GM10266 (cell line): ENCODE data around the gene CELA3A.
"Not testable (repeated sequence)": the region's sequence is repeated elsewhere in the genome, so short reads cannot be mapped to it uniquely, and the experiment has no call there.

Experiments
- DNase-seq: peaks from one replicate; pipeline ENCODE4 v3.0.0; 2012; ENCODE audit errors: extremely low spot score
- CTCF ChIP-seq: IDR thresholded peaks from 2 replicates; pipeline ENCODE4 v1.5.1; 2012; ENCODE audit warnings: mild to moderate bottlenecking, low read depth; ENCODE audit not compliant: control insufficient read depth, insufficient read depth; ENCODE audit errors: missing control alignments

Gene CELA3A

DNA sequence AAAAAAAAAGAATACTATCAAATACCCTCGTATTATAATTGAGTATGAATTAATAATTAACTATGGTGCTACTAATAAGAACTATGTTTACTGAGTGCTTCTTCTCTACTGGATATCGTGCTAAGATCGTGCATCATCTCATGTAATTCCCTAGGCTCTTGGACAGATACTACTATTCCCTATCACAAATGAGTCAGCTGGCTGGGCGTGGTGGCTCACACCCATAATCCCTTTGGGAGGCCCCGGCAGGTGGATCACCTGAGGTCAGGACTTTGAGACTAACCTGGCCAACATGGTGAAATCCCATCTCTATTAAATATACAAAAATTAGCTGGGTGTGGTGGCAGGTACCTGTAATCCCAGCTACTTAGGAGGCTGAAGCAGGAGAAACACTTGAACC is 15.6 kb upstream of the CELA3A start:
- not testable (repeated sequence) for DNase-seq

- not testable (repeated sequence) for DNase-seq
Measured at GRCh38 chr1:21986386-21986785, 15.1 kb upstream of the CELA3A start.

GRCh38 chr1:21989672-21990393 is 11.6 kb upstream of the CELA3A start:
- DNase-seq: not testable (repeated sequence)

GRCh38 chr1:21992186-21992585 is 9.3 kb upstream of the CELA3A start:
- DNase-seq: not testable (repeated sequence)

DNA sequence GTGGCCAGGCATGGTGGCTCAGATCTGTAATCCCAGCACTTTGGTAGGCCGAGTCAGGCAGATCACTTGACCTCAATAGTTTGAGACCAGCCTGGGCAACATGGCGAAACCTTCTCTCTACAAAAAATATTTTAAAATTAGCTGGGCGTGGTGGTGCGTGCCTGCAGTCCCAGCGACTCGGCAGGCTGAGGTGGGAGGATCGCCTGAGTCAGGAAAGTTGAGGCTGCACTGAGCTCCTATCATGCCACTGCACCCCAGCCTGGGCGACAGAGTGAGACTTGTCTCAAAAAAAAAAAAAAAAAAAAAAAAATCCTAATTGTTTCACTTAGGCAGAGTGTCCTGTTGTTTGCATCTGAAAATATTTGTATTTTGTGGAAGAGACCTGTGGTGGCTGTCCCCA is 6.7 kb upstream of the CELA3A start:
- DNase-seq: not testable (repeated sequence)

DNA sequence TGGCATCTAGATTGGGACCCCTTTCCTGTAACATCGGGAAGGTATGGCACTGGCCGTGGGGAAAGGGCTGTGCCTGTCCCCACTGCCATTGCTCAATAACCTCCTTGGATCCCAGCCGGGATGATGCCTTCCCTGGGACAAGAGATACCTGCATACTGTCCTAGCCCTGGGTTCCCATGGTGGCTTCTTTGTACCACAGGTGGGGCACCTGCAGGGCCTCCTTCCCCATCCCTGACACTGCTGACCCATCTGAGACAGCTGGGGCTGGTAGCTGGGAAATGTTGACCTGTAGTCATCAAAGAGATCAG is 4.8 kb upstream of the CELA3A start:
- not testable (repeated sequence) for DNase-seq

GRCh38 chr1:21997891-21998623 is 3.4 kb upstream of the CELA3A start:
- DNase-seq: not testable (repeated sequence)

GRCh38 chr1:21998624-21999294 is 2.7 kb upstream of the CELA3A start:
- not testable (repeated sequence) for DNase-seq

DNA sequence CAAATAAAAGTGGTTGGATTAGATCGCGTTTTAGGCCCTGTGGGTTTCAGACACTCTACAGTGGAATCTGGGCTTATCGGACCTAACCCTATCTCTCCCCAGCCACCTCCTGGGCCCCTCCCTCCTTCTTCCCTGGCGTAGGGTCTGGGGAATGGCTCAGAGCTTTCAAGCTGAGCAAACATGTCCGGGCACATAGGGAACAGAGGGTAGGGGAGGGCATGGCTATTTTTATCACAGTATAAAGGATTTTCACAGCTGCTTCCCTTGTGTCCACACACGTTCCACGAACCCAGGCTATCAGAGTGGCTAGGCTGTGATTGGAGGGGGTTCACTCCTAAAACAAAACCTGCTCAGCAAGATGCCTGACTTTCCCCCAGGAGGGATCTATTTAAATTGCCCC is 1.8 kb upstream of the CELA3A start:
- DNase-seq: not testable (repeated sequence)

- DNase-seq: not testable (repeated sequence)
Measured at GRCh38 chr1:22002461-22002860, 1.0 kb downstream of the CELA3A start.

DNA sequence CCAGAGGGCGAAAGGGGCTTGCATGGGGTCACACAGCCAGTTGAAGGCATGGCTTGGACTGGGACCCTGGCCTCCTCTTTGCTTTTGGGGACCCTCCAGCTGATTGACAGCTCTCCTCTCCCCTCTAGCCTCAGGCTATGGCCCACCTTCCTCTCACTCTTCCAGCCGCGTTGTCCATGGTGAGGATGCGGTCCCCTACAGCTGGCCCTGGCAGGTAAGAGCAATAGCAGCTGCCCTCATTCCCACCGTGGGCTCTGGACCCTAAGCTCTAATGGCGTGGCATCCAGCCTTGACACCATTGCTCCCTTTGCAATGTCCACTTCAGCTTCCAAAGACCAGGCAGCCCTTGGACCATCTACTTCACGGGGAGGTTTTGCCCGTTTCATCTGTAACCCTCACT is 1.4 kb downstream of the CELA3A start:
- DNase-seq: not testable (repeated sequence)

- not testable (repeated sequence) for DNase-seq
Measured at GRCh38 chr1:22003959-22004358, 2.5 kb downstream of the CELA3A start.

GRCh38 chr1:22005261-22006149 is 4.0 kb downstream of the CELA3A start:
- DNase-seq: not testable (repeated sequence)
- TF ChIP-seq CTCF: peak; percentile 19

DNA sequence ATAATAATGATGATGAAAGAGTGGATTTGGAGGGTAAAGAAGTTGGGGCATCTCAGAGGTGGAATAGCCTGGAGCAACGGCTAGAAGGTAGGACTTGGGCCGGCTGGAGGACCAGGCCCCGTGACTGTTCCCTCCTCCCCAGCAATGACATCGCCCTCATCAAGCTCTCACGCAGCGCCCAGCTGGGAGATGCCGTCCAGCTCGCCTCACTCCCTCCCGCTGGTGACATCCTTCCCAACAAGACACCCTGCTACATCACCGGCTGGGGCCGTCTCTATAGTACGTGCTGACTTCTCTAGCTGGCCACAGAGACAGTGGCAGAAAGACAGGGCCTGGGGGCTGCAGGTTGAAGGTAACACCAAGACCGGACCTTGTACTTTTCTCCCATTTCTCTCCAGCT is 5.3 kb downstream of the CELA3A start:
- DNase-seq: not testable (repeated sequence)

DNA sequence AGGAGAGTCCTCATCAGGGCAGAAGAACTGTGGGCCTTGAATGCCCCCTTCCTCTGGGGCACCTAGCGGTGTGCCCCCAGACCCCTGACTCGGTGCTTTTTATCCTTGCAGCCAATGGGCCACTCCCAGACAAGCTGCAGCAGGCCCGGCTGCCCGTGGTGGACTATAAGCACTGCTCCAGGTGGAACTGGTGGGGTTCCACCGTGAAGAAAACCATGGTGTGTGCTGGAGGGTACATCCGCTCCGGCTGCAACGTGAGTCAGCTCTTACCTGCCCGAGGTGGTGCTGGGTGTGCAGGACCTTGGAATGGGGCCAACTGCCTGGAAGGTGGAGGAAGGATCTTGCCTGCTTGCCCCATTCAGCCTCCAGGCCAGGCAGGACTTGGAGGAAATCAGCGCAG is 5.8 kb downstream of the CELA3A start:
- not testable (repeated sequence) for DNase-seq

DNA sequence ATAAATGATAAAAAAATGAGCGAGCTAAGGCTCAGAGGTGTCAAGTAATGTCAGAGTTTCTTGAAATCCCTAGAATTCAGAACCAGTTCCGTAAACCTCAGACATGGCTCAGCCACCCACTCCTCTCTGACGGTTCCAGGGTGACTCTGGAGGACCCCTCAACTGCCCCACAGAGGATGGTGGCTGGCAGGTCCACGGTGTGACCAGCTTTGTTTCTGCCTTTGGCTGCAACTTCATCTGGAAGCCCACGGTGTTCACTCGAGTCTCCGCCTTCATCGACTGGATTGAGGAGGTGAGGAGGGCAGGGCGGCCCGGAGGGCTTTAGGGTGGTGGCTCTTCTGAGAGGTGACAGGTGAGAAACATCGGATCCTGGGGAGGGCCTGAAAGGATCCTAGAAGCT is 8.1 kb downstream of the CELA3A start:
- not testable (repeated sequence) for DNase-seq

DNA sequence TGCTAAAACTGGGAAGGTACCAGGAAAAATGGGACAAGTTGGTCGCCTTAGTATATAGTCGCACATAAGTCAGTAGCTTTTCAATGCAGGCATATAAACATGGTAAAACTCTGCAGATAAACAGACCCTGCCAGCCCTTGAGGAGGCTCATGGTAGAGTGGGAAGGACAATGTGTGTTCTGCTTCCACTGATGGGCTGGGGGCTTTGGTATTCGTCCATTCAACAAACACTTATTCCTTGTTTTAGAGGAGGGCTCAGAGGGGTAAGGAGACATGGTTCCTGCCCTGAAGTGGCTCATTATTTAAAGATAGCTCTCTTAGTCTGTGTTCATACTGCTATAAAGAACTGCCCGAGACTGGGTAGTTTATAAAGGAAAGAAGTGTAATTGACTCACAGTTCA is 11.3 kb downstream of the CELA3A start:
- DNase-seq: not testable (repeated sequence)

- not testable (repeated sequence) for DNase-seq
Measured at GRCh38 chr1:22014575-22015206, 13.2 kb downstream of the CELA3A start.
